Osteoblast (primary cell): ENCODE data around the gene PDE6A. TPM values are rescaled to one million over a fixed set of nuclear protein-coding genes. Genes with fewer than 3 reads are reported as not detected.

ENCODE experiments used
- DNase-seq: peaks from one replicate; pipeline ENCODE4 v3.0.0; 2011; ENCODE audit warnings: low spot score, mixed read lengths; ENCODE audit not compliant: insufficient read length; ENCODE audit errors: missing footprints
- H2AFZ ChIP-seq: 2 replicates; pipeline ENCODE4 v1.6.0; 2011; ENCODE audit warnings: mild to moderate bottlenecking, low read length
- H3K27ac ChIP-seq: 2 replicates; pipeline ENCODE4 v1.5.1; 2011; ENCODE audit warnings: mild to moderate bottlenecking, low read depth, low read length, moderate library complexity
- H3K27me3 ChIP-seq: 2 replicates; pipeline ENCODE4 v1.6.0; 2012; ENCODE audit warnings: mild to moderate bottlenecking, control low read depth, inconsistent platforms, low read length, moderate library complexity; ENCODE audit not compliant: insufficient read depth
- H3K36me3 ChIP-seq: 2 replicates; pipeline ENCODE4 v1.5.1; 2011; ENCODE audit warnings: mild to moderate bottlenecking, low read length, control low read depth, moderate library complexity; ENCODE audit not compliant: insufficient read depth
- H3K4me1 ChIP-seq: 2 replicates; pipeline ENCODE4 v1.5.1; 2011; ENCODE audit warnings: mild to moderate bottlenecking, low read length, control low read depth, moderate library complexity; ENCODE audit not compliant: insufficient read depth
- H3K4me2 ChIP-seq: 2 replicates; pipeline ENCODE4 v1.6.0; 2011; ENCODE audit warnings: mild to moderate bottlenecking, low read length; ENCODE audit not compliant: insufficient read depth
- H3K4me3 ChIP-seq: fragments of 200-600 bp; sonication (generic); 3 replicates; pipeline ENCODE4 v1.5.1; 2012; ENCODE audit warnings: mild to moderate bottlenecking, low read length, inconsistent platforms; ENCODE audit not compliant: insufficient read depth
- H3K79me2 ChIP-seq: 2 replicates; pipeline ENCODE4 v1.6.0; 2012; ENCODE audit warnings: mild to moderate bottlenecking, low read length, control low read depth, inconsistent platforms; ENCODE audit not compliant: insufficient read depth
- H3K9me3 ChIP-seq: 2 replicates; pipeline ENCODE4 v1.5.1; 2011; ENCODE audit warnings: low read depth, low read length, control low read depth
- H4K20me1 ChIP-seq: 2 replicates; pipeline ENCODE4 v1.6.0; 2012; ENCODE audit warnings: mild to moderate bottlenecking, low read length, control low read depth; ENCODE audit not compliant: insufficient read depth
- CTCF ChIP-seq: IDR thresholded peaks from 2 replicates; pipeline ENCODE4 v1.5.1; 2011; ENCODE audit warnings: mild to moderate bottlenecking, low read depth, low read length, moderate library complexity; ENCODE audit errors: extremely low read depth
- total RNA-seq: library from RNA; depleted of rRNA; stranded (reverse); fragments of >200 nt; gene quantifications from 2 replicates; pipeline ENCODE4 v1.2.3, GENCODE V29; 2012

Gene PDE6A
- total RNA-seq, 1 donor: under 0.01 TPM

DNA sequence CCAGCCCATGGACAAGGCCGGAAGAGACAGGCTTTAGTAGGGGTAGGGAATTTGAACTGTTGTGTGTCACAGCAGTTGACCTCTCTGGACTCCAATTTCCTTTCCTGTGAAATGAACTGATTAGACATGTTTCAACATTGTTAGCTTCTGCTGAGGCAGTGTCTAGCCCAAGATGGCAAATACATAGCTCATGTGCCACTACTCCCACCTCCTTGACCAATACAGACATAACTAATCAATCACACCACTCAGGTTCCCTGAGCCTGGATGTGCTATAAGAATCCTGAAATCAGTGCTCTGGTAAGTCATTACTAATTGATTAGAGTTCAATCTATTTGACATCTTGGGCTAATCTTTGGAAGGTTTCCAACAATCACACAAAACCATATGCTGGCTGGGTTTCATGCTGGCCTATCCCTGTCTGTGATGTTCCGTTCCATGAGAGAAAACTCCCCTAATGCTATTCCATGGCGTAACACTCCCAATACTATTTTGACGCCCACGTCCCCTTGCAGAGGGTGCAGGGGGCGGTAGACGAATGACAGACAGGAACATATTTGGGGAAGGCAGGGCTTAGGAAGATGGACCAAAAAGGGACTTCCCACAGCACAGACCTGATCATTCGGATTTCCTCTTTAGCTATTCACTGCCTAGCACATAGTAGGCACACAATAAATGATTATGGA, 95.2 kb downstream of the PDE6A start:
- Histone ChIP-seq H3K4me1 (no peaks in the 10 kb centered on the region), H3K27me3 (no peaks in the 10 kb centered on the region), H4K20me1 (no peaks in the 10 kb centered on the region), H3K79me2 (no peaks in the 10 kb centered on the region), H3K9me3 (no peaks in the 10 kb centered on the region), H3K27ac (no peak overlapping the region), H3K4me2 (no peak overlapping the region), H3K4me3 (no peak overlapping the region), H3K36me3 (no peaks in the 10 kb centered on the region), H2AFZ (no peak overlapping the region)
- no peak for DNase-seq
- TF ChIP-seq CTCF: no peak

- no peaks in the 10 kb centered on the region for H4K20me1 ChIP-seq
- no peaks in the 10 kb centered on the region for H3K27me3 ChIP-seq
- no peaks in the 10 kb centered on the region for H3K79me2 ChIP-seq
- H3K27ac ChIP-seq: no peak overlapping the region
- TF ChIP-seq CTCF: no peak
- no peak overlapping the region for H2AFZ ChIP-seq
- no peak overlapping the region for H3K4me3 ChIP-seq
- H3K9me3 ChIP-seq: no peaks in the 10 kb centered on the region
- H3K36me3 ChIP-seq: no peaks in the 10 kb centered on the region
- H3K4me1 ChIP-seq: no peaks in the 10 kb centered on the region
- no peak for DNase-seq
- H3K4me2 ChIP-seq: no peak overlapping the region
These were observed 97.0 kb downstream of the PDE6A start for GRCh38 chr5:149847611-149848010.

DNA sequence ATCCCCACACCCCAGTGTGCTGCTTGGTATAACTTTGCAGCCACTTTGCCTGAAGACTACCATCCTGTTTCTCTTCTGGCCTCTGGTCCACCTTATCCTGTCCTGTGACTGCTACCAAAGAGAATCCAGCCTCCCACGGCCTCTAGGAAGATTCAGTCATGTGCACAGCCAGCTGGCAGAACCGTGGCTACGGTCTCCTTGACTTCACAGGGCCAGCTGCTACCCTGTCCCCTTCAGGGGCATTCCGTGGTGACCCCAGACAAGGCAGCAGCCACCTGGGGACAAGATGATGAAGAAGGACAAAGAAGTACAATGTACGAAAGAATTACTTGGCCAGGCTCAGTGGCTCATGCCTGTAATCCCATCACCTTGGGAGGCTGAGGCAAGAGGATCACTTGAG, 98.6 kb downstream of the PDE6A start:
- no peak for TF ChIP-seq CTCF
- Histone ChIP-seq H3K9me3 (no peaks in the 10 kb centered on the region), H3K79me2 (no peaks in the 10 kb centered on the region), H3K4me2 (no peak overlapping the region), H3K4me3 (no peak overlapping the region), H3K36me3 (no peaks in the 10 kb centered on the region), H4K20me1 (no peaks in the 10 kb centered on the region), H3K27me3 (no peaks in the 10 kb centered on the region), H2AFZ (no peak overlapping the region), H3K4me1 (no peaks in the 10 kb centered on the region), H3K27ac (no peak overlapping the region)
- DNase-seq: no peak

- no peak overlapping the region for H3K4me3 ChIP-seq
- no peak overlapping the region for H3K27ac ChIP-seq
- H3K9me3 ChIP-seq: no peaks in the 10 kb centered on the region
- DNase-seq: no peak
- H3K79me2 ChIP-seq: no peaks in the 10 kb centered on the region
- H3K27me3 ChIP-seq: no peaks in the 10 kb centered on the region
- H2AFZ ChIP-seq: no peak overlapping the region
- H4K20me1 ChIP-seq: no peaks in the 10 kb centered on the region
- H3K36me3 ChIP-seq: no peaks in the 10 kb centered on the region
- no peak overlapping the region for H3K4me2 ChIP-seq
- no peak for TF ChIP-seq CTCF
- H3K4me1 ChIP-seq: no peaks in the 10 kb centered on the region
These were observed 99.0 kb downstream of the PDE6A start for GRCh38 chr5:149845601-149846000.
